ENCODE data around the gene TSEN34.

DNA sequence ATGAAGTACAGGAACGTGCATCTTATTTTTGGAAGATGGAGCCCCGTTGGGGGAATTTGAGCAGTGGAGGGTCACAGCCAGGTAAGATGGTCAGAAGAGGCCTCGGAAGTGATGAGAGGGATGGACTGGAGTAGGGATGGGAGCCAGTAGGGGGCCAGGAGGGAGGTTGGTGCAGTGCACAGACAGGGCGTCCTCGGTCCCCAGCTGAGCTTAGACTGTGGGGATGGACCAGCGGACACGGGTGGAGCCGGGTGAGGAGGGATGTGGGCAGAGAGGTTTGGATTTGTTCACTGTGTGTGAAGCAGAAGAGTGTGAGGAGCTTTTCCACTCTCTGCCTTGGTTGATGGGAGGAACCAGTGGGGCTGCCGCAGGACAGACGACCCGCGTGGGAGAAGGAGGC is 20.1 kb downstream of the TSEN34 start:
- TF ChIP-seq, protein P1, sequence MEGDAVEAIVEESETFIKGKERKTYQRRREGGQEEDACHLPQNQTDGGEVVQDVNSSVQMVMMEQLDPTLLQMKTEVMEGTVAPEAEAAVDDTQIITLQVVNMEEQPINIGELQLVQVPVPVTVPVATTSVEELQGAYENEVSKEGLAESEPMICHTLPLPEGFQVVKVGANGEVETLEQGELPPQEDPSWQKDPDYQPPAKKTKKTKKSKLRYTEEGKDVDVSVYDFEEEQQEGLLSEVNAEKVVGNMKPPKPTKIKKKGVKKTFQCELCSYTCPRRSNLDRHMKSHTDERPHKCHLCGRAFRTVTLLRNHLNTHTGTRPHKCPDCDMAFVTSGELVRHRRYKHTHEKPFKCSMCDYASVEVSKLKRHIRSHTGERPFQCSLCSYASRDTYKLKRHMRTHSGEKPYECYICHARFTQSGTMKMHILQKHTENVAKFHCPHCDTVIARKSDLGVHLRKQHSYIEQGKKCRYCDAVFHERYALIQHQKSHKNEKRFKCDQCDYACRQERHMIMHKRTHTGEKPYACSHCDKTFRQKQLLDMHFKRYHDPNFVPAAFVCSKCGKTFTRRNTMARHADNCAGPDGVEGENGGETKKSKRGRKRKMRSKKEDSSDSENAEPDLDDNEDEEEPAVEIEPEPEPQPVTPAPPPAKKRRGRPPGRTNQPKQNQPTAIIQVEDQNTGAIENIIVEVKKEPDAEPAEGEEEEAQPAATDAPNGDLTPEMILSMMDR (IDR thresholded peaks at IDR 0.05): no peak
- TF ChIP-seq POLR2A (IDR thresholded peaks at IDR 0.05): no peak
- TF ChIP-seq EP300 (IDR thresholded peaks at IDR 0.05): no peak
- TF ChIP-seq POLR2AphosphoS5 (IDR thresholded peaks at IDR 0.05): no peak
